ENCODE results near the gene ACTN4.

DNA sequence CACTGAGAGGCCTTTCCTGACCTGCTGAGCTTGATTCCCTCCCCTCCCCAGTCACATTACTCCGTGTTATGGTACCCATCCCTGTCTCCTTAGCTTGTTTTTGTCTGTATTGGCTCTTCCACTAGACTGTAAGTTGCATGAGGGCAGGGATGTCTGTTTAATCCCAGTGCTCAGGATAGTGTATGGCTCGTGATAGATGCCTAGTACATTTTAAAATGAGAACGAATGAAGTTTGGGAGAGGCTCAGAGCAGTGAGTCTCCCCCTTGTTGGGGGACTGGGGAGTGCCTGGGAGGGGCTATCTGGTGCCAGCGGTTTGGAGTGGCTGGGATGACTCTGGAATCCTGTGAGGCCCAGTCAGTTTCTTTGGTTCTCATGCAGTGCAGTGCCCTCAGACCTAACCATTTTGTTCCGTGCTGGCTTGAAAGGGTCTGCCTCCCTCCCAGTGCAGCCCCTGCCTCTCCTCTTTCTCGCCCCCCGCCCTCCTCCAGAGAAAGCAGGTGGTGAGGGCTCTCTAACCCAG is 35.5 kb downstream of the ACTN4 start:
- TF ChIP-seq POLR2AphosphoS5 (IDR thresholded peaks at IDR 0.05; ENCODE audit: low read depth, low read length) = no peak
- TF ChIP-seq POLR2A (IDR thresholded peaks at IDR 0.05; ENCODE audit: low read depth, low read length) = no peak
- TF ChIP-seq TAF1 (IDR thresholded peaks at IDR 0.05; ENCODE audit: borderline replicate concordance, low read depth, low read length) = no peak

Data from GM12892 (cell line).